SH-SY5Y (cell line): ENCODE measurements around the gene NRG2.

ENCODE experiments used
- GATA2 ChIP-seq: IDR thresholded peaks from 2 replicates; pipeline ENCODE4 v1.6.1; 2011; ENCODE audit warnings: mild to moderate bottlenecking, low read depth, low read length
- GATA3 ChIP-seq: IDR thresholded peaks from 2 replicates; pipeline ENCODE4 v1.6.1; 2011; ENCODE audit warnings: low read depth, mild to moderate bottlenecking, low read length, moderate library complexity

NRG2 gene

DNA sequence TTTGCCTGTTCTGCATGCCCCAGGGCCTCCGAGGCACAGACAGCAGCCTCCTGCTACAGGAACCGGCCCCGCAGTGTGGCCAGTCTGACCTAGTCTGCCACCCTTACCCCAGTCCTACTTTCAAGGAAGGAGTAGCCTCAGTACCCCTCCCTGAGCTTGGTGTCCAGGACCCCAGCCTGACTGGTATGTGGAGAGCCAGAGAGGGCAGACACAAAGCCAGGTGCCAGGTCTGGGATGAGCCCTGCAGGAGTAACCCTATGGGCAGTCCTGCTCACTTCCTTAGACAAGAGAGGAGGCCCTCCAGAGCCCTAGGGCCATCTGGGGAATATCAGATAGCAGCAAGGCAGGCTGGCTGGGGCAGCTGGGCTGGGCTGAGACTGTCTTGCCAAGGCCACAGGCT, 67.8 kb downstream of the NRG2 start:
- TF ChIP-seq GATA2, result no peak
- no peak for TF ChIP-seq GATA3

DNA sequence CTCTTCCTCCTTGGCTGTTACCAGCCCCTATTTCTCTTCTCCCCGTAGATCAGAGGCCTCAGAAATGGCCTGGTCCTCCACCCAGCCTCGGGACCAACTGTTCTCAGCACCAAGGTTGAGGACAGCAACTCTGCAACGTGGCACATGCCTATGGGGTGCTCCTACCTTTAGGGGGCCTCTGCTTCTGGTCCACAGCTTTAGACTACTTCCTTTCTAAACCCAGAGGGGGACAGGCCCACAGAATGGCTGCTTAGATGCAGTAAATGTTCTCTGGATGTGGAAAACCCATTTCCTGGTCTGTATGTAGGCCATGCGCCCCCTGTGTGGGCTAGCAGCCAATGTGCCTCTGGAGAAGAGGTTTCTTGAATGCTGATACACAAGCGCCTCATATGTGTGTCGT, 68.4 kb downstream of the NRG2 start:
- TF ChIP-seq GATA2 (no peak), GATA3 (no peak)

DNA sequence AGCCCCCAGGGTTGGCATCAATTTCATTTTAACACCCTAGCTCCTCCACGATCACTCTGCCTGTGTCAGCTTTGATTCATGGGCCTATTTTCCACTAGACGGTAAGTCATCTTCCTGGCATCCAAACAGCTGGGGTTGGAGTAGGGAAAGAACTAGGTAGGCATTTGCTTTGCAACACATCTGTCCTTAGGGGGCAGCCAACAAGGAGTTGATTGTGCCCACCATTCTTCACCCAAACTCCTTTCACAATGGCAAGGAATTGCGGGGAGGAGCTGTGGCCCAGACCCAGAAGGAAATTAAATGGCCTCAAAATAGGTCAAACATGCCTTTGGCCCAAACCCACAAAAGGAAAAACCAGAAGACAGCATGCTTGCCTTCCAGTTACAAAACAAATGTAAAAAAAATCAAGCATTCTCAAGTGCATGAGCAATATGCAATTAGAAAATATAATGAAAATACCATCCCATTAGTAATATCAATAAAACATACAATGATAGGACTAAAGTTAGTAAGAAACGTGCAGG, 71.8 kb downstream of the NRG2 start:
- TF ChIP-seq GATA3, result no peak

DNA sequence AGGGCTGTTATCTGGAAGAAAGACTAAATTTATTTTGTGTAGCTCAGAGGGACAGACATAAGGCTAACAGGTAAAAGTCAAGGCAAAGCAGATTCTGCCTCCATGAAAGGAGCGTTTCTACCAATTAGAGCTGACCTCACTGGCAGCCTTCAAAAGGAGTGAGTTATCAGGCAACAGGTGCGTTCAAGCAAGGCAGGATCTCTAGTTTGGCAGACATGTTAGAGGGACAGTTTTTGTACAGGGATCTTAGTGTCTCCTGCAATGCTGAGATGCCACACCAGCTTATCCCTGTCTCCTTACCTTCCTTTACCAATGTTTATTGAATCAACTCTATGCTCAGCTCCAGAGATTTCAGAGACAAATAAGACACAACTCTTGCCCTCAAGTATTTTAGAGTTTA, 73.8 kb downstream of the NRG2 start:
- no peak for TF ChIP-seq GATA2
- no peak for TF ChIP-seq GATA3

DNA sequence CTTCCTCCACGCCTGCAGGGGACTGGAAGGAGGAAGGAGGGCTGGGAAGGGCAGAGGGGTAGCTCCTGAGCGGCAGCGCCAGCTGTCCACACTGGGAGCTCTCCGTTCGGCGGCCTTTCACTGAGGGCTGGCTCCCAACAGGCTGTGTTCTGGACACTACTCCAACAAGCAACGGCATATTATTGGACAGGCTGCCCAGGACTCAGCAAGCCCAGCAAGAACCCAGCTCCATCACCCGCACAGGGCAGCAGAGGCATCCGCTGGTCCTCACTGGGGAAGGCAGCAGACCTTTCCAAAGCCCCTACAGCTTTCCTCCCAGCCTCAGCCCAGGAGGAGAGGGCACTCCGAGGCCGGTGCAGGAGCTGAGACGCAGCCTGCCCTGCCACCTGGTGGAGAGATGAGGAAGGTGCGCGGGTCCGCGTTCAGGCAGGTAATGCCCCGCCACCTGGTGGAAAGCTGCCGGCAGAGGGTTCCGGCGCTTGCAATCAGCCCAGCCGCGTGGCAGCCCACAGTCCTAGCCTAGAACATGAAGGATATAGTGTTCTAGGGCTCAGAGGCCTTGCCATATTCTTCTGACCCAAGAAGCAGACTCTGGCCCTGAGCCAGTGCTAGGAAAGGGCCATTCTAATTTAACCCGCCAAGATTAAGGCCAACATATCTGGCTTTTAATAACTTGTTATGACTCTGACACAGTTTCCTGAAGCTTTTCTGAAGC, 74.4 kb downstream of the NRG2 start:
- TF ChIP-seq GATA2 (no peak), GATA3 (no peak)

DNA sequence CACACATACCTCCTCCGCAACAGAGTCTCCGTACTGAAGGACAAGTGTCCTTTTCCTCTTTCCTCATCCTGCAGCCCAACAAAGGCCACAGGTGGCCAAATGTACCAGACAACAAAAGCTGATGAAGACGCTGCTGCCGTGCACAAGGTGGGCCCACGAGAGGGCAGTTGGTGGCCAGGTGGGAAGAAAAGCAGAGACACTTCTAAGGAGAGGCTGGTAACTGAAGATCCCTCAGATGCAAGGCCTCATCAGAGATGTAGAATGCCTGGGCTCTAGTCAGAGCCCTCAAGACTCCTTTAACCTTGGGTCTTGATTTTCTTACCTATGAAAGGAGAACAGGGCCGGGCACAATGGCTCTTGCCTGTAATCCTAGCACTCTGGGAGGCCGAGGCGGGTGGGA, 75.7 kb downstream of the NRG2 start:
- TF ChIP-seq GATA3 (no peak), GATA2 (no peak)

DNA sequence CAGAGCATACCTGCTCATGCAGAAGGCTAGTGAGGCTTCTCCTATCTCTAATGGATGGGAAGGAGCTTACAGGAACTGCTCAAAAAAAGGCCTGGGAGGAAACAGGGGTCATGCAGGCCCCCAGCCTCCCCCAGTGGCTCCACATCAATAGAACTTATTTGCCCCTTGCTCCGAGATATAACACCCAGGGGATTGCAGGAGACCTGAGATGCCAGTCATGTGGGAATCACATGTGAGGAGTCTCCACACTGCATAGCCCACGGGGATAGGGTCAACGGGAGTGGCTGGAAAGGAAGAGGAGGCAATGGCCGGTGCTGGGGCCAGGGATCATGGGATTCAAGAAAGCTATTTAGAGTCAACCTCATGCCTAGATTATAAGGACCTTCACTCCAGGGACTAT, 76.2 kb downstream of the NRG2 start:
- TF ChIP-seq GATA2 (no peak), GATA3 (no peak)

DNA sequence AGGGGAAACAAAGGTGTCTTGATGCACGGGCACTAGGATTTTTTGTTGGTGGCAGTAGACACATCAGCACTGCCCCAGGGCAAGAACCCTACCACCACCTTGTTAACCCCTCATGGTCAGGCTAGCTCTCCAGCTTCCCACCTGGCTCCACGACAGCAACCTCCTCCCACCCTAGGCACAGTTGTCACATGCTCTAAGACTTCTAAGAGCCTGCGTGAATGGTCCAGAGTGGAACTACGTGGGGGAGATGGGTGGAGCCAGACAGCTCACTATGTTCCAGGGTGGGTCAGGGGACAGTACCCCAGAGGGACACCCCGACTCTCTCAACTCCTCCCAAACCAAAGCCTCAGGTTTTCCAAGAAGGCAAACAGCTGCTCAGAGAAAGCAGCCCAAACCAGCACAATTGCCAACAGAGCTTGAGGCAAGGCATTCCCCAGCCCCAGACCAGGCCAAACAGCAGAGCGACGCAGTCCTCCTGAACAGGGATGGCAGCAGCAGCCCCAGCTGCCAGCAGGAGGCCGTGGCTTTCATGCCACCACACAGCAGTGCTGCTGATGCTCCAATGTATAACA, 78.0 kb downstream of the NRG2 start:
- TF ChIP-seq GATA2 (no peak), GATA3 (no peak)

DNA sequence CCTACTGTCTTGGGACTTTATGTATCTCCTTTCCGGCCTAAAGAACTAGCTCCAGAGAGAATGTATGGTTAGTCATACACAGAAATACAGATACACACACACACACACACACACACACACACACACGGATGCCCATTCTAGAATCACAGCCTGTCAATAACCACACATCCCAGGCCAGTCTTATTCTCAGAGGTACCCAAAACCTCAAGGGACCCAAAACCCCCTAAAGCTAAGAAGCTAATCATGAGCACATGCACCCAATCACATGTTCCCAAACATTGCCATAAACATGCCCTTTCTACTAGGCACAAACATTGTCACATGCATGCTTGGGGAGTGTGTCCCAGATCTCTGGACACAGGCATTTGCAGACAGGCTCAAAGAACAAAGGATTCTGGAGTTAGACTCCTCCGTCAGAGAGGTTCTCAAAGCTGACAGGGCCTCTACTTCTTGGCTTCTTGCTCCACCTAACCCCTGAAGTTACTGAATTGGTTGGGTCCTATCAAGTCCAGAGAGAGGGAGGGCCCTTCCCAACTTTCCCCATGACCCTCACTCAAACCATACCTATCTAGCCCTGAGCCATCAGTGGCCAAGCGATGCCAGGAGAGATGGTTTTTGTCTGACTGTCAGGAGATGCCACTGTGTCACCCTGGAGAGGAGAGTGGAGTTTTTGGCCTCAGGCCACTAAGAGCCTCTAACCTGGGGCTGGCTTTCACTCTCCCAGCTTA, 78.7 kb downstream of the NRG2 start:
- TF ChIP-seq GATA2, result no peak
- no peak for TF ChIP-seq GATA3

DNA sequence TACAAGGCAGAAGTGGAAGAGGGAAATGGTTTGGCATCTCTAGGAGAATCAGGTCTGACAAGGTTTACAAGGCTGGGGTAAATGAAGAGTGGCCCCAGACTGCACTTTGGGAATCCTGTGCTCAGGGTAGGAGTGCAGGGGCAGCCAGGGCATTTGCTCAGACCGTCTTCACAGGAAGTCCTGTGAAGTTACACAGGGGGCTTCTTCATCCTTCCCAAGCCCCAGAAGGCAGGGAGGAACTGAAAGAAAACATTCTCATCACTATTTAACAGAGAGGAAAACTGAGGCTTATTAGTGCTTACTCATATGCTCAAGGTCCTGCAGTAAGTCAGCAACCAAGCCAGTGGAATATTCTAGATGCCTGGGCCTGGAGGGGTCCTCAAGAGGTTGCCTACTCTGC, 80.7 kb downstream of the NRG2 start:
- TF ChIP-seq GATA3 (no peak), GATA2 (no peak)

DNA sequence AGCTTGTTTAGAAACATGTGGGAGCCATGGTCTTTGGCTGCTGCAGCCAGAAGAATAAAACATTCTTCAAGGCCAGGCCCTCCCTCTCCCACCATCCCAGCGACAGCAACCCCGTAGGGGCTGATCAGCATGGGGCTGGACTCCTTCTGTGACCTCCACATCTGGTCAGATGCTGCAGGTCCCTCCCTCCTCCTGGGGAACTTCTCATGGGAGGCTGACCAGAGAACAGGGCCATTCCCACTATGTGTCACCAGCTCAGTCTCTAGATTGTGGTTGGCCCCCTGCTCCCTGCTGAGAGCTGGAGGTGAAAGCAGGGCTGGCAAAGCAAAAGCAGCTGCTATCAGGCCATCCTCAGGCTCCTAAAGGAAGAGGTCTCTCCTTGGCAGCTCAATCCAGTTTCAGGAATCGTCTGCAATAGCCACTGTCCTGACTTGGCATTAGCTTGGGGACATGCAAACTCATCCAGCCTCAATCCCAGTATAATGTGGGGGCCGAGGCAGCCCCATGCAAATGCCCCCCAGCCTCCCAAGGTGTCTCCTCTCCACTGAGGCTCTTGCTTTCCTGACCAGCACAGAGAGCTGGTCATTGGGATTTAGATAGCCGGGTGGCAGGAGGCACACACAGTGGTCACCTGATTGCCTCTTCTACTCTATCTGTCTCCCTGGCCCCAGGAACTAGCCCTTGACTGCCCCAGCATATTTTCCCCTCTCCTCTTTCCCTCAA, 81.5 kb downstream of the NRG2 start:
- no peak for TF ChIP-seq GATA2

DNA sequence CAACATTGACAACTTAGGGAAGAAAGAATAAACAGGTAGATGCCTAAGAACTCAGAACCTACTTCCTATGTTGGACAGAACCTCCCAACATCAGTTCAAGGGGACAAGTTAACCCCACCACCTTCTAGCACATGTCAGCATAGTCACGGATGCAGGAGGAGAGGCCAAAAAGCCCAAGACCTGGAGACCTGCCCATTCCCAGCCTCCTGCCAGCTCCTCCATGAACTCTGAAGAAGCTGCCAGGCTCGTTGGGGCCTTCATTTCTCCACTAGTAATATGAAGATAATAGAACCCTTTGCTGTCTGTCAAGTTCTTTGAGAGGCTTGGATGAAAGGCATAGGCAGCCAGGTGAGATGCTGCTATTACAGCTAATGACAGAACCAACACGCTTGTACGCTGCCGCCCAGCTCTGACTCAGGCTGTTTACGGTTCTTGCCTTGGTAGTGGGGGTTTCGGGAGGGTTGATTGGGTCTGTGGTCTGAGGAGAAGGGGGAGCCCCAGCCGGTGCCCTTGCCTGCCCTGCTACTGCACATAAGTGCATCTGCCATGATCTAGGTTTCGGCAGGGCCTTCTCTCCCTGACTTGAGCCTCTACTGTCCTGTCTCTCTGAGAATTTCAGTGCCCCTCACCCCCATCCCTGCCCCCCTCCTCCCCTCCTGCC, 82.2 kb downstream of the NRG2 start:
- TF ChIP-seq GATA3, result no peak
- no peak for TF ChIP-seq GATA2

DNA sequence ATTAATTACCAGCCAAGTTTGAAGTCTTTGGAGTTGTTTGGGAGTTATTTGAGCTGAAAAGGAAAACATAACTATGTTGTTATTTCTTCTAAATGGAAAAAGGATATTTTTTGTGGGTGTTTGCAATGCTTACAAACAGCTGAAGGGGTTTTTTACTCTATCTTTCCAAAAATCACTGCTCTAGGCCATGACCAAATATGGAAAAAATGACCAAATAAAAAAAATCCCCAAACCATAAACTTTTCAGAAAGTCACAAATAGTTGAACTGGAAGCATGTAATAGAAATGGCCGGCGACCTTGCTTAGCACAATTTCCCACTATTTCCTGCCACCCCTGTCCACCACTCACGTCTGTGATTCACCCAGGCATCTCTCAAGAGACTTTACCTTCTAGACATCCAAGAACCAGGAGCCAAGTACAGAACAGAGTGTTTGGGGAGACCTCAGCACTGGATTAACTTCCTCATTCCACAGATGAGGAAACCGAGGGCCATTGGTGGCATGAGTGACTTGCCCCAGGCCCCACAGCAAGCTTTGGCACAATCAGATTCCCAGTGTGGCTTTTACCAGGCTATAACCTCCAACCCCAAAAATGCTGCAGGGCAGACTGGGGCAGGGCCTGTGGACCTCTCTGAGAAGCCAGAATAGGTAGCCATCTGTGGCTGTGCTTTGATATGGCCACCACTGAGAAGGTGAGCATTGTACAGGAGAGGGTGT, 84.5 kb downstream of the NRG2 start:
- TF ChIP-seq GATA3 (no peak), GATA2 (no peak)
